ENCODE data around the gene APPBP2. TPM values are rescaled to one million over a fixed set of nuclear protein-coding genes. Genes with fewer than 3 reads are reported as not detected.

The APPBP2 gene
- total RNA-seq, 1 experiment from 2014 or later: 25.3 TPM

DNA sequence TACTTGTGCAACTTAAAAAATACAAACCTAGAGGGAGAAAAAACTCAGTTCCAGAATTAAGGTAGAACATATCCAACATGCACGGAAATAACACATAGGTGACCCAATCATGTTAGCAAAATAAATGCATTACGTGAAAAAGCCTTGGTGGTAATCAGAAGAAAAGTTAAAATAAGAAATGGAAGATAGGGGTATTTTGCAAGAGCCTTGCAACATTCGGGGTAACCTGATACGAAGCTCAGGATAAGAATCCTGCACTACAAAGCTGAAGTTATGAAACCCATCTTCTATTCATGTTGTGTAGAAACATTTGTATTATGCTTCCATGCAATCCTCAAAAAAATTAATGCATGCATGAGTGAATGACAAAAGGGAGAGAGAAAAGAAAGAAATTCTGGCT, 70.7 kb downstream of the APPBP2 start:
- no peaks in the 10 kb centered on the region for H3K4me1 ChIP-seq
- H3K9me3 Mint-ChIP-seq (ENCODE audit: unreplicated experiment): peaks cover 7% of the 10 kb centered on the region
- BruUV-seq (replicated peaks): no TSS peak
- H3K4me1 Mint-ChIP-seq (ENCODE audit: low read depth, unreplicated experiment): no peaks in the 10 kb centered on the region
- H3K9me3 ChIP-seq: no peaks in the 10 kb centered on the region
- TF ChIP-seq, protein P1, sequence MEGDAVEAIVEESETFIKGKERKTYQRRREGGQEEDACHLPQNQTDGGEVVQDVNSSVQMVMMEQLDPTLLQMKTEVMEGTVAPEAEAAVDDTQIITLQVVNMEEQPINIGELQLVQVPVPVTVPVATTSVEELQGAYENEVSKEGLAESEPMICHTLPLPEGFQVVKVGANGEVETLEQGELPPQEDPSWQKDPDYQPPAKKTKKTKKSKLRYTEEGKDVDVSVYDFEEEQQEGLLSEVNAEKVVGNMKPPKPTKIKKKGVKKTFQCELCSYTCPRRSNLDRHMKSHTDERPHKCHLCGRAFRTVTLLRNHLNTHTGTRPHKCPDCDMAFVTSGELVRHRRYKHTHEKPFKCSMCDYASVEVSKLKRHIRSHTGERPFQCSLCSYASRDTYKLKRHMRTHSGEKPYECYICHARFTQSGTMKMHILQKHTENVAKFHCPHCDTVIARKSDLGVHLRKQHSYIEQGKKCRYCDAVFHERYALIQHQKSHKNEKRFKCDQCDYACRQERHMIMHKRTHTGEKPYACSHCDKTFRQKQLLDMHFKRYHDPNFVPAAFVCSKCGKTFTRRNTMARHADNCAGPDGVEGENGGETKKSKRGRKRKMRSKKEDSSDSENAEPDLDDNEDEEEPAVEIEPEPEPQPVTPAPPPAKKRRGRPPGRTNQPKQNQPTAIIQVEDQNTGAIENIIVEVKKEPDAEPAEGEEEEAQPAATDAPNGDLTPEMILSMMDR (IDR thresholded peaks at IDR 0.05; ENCODE audit: insufficient read depth in 1 of 2, low read depth in 1 of 2, low read length in 1 of 2, severe bottlenecking in 1 of 2, unreplicated experiment in 1 of 2): no peak
- ChIA-PET CTCF (no interaction called here), POLR2A (no interaction called here)
- H3K4me3 Mint-ChIP-seq (ENCODE audit: unreplicated experiment): no peak overlapping the region
- no peak overlapping the region for H3K4me3 ChIP-seq (ENCODE audit: low read depth, low read length)
- peaks cover 6% of the 10 kb centered on the region; the same call in 1 of the 2 replicates for H3K36me3 ChIP-seq (ENCODE audit: control insufficient read depth, insufficient read depth, low read length)
- H3K27me3 ChIP-seq (replicated peaks; ENCODE audit: control insufficient read depth, insufficient read depth, low read length): no peaks in the 10 kb centered on the region
- no peak for DNase-seq
- H3K27me3 Mint-ChIP-seq (ENCODE audit: insufficient read depth, unreplicated experiment): no peaks in the 10 kb centered on the region
- intact Hi-C loops (cut with micrococcal nuclease; ENCODE audit: unreplicated experiment): no loop called here
- H3K36me3 Mint-ChIP-seq (ENCODE audit: insufficient read depth, unreplicated experiment): peaks cover 58% of the 10 kb centered on the region
- no peak overlapping the region for H3K27ac Mint-ChIP-seq (ENCODE audit: unreplicated experiment)

DNA sequence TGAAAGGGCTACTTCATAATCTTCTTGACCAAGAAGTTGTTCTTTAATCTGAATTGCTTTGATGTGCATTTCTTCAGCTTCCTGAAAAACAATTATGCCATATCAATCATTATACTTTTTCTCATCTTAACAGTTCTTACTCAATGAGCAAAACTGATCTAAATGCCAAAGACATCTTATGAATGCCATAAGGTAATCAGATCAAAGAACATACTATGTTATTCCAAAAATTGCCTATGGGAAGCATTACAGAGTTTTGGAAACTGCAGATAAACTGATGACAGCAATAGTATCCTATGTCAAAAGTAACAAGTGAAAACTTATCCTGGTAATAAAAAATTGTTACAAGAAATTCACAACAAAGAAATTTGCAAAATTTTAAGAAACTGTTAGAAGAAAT, 74.1 kb downstream of the APPBP2 start:
- DNase-seq: no peak
- Mint-ChIP-seq H3K36me3 (ENCODE audit: insufficient read depth, unreplicated experiment) (peaks cover 59% of the 10 kb centered on the region), H3K9me3 (ENCODE audit: unreplicated experiment) (no peaks in the 10 kb centered on the region), H3K27me3 (ENCODE audit: insufficient read depth, unreplicated experiment) (no peaks in the 10 kb centered on the region), H3K4me1 (ENCODE audit: low read depth, unreplicated experiment) (no peaks in the 10 kb centered on the region), H3K27ac (ENCODE audit: unreplicated experiment) (no peak overlapping the region), H3K4me3 (ENCODE audit: unreplicated experiment) (no peak overlapping the region)
- ChIA-PET POLR2A (no interaction called here), CTCF (no interaction called here)
- no peaks in the 10 kb centered on the region for H3K9me3 ChIP-seq
- TF ChIP-seq, protein P1 (IDR thresholded peaks at IDR 0.05; ENCODE audit: insufficient read depth in 1 of 2, low read depth in 1 of 2, low read length in 1 of 2, severe bottlenecking in 1 of 2, unreplicated experiment in 1 of 2): no peak
- no peaks in the 10 kb centered on the region for H3K4me1 ChIP-seq
- no peak overlapping the region for H3K4me3 ChIP-seq (ENCODE audit: low read depth, low read length)
- peaks cover 2% of the 10 kb centered on the region; the same call in 1 of the 2 replicates for H3K36me3 ChIP-seq (ENCODE audit: control insufficient read depth, insufficient read depth, low read length)
- intact Hi-C loops (cut with micrococcal nuclease; ENCODE audit: unreplicated experiment): no loop called here
- no peaks in the 10 kb centered on the region for H3K27me3 ChIP-seq (replicated peaks; ENCODE audit: control insufficient read depth, insufficient read depth, low read length)
- BruUV-seq (replicated peaks): no TSS peak

DNA sequence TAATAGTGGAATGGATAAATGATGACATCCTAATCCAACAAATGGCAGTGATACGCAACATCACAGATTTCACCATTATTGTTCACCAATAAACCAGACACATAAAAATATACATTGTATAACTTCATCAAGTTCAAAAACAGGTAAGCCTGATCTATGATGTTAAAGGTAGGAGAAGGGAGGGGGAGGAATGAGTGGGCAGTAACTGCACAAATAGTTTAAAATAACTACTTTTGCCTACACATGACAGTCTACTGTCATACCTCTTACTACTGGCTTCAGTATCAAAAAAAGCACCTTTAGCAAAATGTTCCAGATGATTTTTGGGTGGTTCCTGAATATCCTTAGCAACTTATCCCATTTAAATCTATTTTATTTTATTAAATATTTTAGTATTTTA, 75.0 kb downstream of the APPBP2 start:
- no peak for DNase-seq
- no TSS peak for BruUV-seq (replicated peaks)
- no peaks in the 10 kb centered on the region for H3K4me1 Mint-ChIP-seq (ENCODE audit: low read depth, unreplicated experiment)
- H3K36me3 Mint-ChIP-seq (ENCODE audit: insufficient read depth, unreplicated experiment): peaks cover 52% of the 10 kb centered on the region
- H3K27me3 Mint-ChIP-seq (ENCODE audit: insufficient read depth, unreplicated experiment): no peaks in the 10 kb centered on the region
- no peak overlapping the region for H3K27ac Mint-ChIP-seq (ENCODE audit: unreplicated experiment)
- Histone ChIP-seq H3K4me3 (ENCODE audit: low read depth, low read length) (no peak overlapping the region), H3K36me3 (ENCODE audit: control insufficient read depth, insufficient read depth, low read length) (peaks cover 2% of the 10 kb centered on the region; the same call in 1 of the 2 replicates), H3K9me3 (no peaks in the 10 kb centered on the region), H3K27me3 (replicated peaks; ENCODE audit: control insufficient read depth, insufficient read depth, low read length) (no peaks in the 10 kb centered on the region), H3K4me1 (no peaks in the 10 kb centered on the region)
- TF ChIP-seq, protein P1 (IDR thresholded peaks at IDR 0.05; ENCODE audit: insufficient read depth in 1 of 2, low read depth in 1 of 2, low read length in 1 of 2, severe bottlenecking in 1 of 2, unreplicated experiment in 1 of 2): no peak
- no peak overlapping the region for H3K4me3 Mint-ChIP-seq (ENCODE audit: unreplicated experiment)
- ChIA-PET CTCF (no interaction called here), POLR2A (no interaction called here)
- intact Hi-C loops (cut with micrococcal nuclease; ENCODE audit: unreplicated experiment): no loop called here
- H3K9me3 Mint-ChIP-seq (ENCODE audit: unreplicated experiment): no peaks in the 10 kb centered on the region

Data from Caco-2 (cell line).